Mucosa of rectum (tissue), 2 donors: Measurements from ENCODE around the gene PLA2G4F.

Experiments
- H3K27ac ChIP-seq, 2 donors: one replicate each; pipeline ENCODE4 v1.7.0; 2013; ENCODE audit warnings: inconsistent platforms in 2 of 2, low read depth in 2 of 2, low read length in 2 of 2
- H3K27me3 ChIP-seq, 2 donors: one replicate each; pipeline ENCODE4 v1.7.0; 2013; ENCODE audit warnings: low read length in 2 of 2; ENCODE audit not compliant: control insufficient read depth in 2 of 2, insufficient read depth in 2 of 2
- H3K36me3 ChIP-seq, 2 donors: one replicate each; pipeline ENCODE4 v1.7.0; 2013; ENCODE audit warnings: low read length in 2 of 2; ENCODE audit not compliant: control insufficient read depth in 2 of 2, insufficient read depth in 2 of 2
- H3K4me1 ChIP-seq, 2 donors: one replicate each; pipeline ENCODE4 v1.7.0; 2013; ENCODE audit warnings: low read length in 2 of 2, mild to moderate bottlenecking in 1 of 2; ENCODE audit not compliant: control insufficient read depth in 2 of 2, insufficient read depth in 2 of 2
- H3K4me3 ChIP-seq, 2 donors: one replicate each; pipeline ENCODE4 v1.7.0; 2013; ENCODE audit warnings: low read length in 2 of 2
- H3K9ac ChIP-seq, 2 donors: one replicate each; pipeline ENCODE4 v1.7.0; 2013; ENCODE audit warnings: low read length in 2 of 2, low read depth in 1 of 2, mild to moderate bottlenecking in 1 of 2
- H3K9me3 ChIP-seq, 2 donors: one replicate each; pipeline ENCODE4 v1.7.0; 2013; ENCODE audit warnings: low read length in 2 of 2; ENCODE audit not compliant: control insufficient read depth in 2 of 2
- donor health status: healthy.
- donor health status: Normal muscosa, but diverticular disease.

The PLA2G4F gene

DNA sequence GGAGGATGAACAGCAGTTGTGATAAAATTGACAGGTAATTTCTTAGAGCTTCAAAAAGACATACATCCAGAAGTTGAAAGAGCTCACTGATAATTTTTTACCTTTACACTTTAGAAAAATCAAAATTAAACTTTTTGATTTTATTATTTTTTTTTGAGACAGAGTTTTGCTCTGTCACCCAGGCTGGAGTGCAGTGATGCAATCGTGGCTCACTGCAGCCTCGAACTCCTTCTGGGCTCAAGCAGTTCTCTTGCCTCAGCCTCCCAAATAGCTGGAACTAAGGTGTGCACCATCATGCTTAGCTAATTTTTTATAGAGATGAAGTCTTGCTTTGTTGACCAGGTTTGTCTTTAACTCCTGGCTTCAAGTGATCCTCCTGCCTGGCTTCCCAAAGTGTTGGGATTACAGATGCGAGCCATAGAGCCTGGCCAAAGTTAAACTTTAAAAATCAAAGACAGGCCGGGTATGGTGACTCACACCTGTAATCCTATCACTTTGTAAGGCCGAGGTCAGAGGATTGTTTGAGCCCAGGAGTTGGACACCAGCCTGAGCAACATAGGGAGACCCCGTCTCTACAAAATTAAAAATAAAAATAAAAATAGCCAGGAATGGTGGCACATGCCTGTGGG lies 21.7 kb downstream of the PLA2G4F start:
- peaks cover 2 to 9% of the 10 kb centered on the region in 2 donors for H3K9me3 ChIP-seq
- no peak overlapping the region for H3K4me3 ChIP-seq
- H3K27me3 ChIP-seq, result peaks cover 2 to 4% of the 10 kb centered on the region in 2 donors
- H3K9ac ChIP-seq, result no peak overlapping the region
- peaks cover 4 to 7% of the 10 kb centered on the region in 2 donors for H3K4me1 ChIP-seq
- H3K27ac ChIP-seq, result no peak overlapping the region
- H3K36me3 ChIP-seq, result no peaks in the 10 kb centered on the region

DNA sequence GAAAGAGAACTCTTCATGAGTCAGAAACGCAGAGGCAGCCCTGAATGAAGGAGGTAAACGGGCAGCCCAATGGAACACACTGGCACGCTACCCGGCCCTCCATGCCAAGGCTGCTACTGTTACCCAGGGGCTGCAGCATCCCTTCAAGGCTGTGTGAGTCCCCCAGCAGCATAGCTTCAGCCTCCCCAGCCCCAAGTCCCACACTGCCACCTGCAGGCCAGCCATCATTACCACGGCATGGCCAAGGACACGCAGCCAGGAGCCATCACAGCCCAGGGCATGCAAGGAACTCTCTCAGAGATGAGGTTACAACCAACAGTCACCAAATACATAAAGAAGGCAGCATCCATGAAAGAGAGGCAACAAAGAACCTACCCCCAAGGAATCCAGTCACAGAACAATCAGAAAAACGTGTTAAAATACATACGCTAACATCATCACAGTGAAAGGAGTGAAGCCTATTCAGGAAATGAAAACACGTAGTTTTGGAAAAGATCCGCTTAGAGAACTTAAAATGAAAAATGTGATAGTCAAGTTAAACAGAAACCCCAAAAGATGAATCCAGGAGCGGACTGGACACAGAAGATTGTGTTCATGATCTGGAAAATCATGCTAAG lies 22.4 kb downstream of the PLA2G4F start:
- H3K27ac ChIP-seq, result no peak overlapping the region
- H3K4me3 ChIP-seq, result no peak overlapping the region
- H3K9ac ChIP-seq, result no peak overlapping the region

DNA sequence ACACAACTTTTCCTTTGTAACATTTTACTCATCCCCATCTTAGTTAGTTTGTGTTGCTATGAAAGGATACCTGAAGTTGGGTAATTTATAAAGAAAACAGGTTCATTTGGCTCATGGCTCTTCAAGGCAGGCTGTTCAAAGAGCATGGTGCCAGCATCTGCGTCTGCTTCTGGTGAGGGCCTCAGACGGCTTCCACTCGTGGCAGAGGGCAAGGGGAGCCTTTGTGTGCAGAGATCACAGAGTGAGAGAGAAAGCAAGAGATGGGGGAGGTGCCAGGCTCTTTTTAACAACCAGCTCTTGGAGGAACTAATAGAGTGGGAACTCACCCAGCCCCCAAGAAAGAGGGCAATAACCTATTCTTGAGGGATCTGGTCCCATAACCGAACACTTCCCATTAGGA lies 23.1 kb downstream of the PLA2G4F start:
- Histone ChIP-seq H3K4me3 (no peak overlapping the region), H3K9me3 (peaks cover 2 to 9% of the 10 kb centered on the region in 2 donors), H3K36me3 (no peaks in the 10 kb centered on the region), H3K27me3 (peaks cover 2 to 4% of the 10 kb centered on the region in 2 donors), H3K27ac (no peak overlapping the region), H3K9ac (no peak overlapping the region), H3K4me1 (no peaks in the 10 kb centered on the region)

More for the DNA sequence above, 22.4 kb downstream of the PLA2G4F start:
- no peaks in the 10 kb centered on the region for H3K36me3 ChIP-seq
- H3K4me1 ChIP-seq, result no peaks in the 10 kb centered on the region
- H3K27me3 ChIP-seq, result peaks cover 2 to 4% of the 10 kb centered on the region in 2 donors
- peaks cover 2 to 9% of the 10 kb centered on the region in 2 donors for H3K9me3 ChIP-seq

DNA sequence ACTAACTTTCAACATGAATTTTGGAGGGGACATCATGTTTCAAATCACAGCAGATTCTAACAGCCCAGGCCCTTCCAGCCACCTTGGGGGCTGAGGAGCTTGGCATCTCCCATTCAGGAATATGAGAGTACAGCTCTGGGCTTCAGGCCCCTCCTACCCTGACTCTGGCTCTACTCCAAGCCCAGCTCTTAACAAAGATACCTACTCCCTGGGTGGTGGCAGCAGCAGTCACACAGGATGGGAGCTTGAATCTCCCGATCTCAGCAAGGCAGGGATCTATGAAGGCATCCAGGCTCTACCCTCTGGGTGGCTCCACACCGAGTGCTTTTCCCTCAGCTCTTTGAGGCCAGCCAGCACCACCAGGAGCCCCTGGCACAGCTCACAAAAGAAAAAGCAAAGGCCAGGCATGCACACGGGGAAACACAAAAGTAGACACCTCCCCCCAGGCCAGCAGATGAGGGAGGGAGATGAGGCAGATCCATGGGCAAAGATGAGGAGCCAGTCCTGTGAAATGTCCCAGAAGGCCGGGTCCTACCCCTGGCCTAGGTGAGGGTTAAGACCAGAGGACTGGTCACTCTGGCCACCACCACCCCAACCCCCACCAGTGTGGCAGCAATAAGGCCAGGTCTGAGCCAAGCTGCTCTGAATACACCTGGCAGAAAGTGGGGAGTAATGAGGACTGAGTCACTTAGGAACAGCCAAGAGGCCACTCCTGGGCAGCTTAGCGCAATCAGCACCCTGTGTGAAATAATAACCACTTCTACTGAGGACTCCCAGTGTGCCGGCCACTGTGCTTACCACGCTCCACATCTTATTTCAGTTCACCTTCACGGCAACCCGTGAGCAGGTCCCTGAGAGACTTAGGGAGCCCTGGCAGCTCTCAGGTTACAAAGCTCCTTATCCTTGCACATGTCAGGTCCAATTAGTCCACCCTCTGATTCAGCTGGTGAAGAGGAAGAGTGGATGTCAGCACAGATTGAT lies 24.3 kb downstream of the PLA2G4F start:
- H3K9ac ChIP-seq, result no peak overlapping the region
- no peak overlapping the region for H3K27ac ChIP-seq
- H3K4me3 ChIP-seq, result no peak overlapping the region
- H3K9me3 ChIP-seq, result peaks cover 0 to 4% of the 10 kb centered on the region in 2 donors
- no peaks in the 10 kb centered on the region for H3K36me3 ChIP-seq
- no peaks in the 10 kb centered on the region for H3K4me1 ChIP-seq
- peaks cover 2 to 4% of the 10 kb centered on the region in 2 donors for H3K27me3 ChIP-seq

DNA sequence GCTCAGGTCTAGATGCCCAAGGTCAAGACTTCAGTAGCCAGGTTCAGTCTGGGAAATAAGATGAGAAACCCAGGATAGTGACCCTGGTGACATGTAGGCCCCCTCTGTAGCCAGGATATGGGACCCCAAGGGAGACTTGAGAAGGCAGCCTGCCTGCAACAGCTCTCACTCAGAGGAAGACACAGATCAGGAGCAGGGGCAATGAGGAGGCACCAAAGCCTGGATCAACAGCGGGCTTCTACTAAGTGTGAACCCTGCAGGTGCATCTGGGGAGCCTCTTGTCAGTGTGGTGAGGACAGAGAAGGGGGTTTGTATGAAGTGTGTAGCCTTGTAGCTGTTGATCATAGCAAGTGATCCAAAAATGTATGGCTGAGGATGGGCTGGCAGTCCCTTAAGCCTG lies 25.4 kb downstream of the PLA2G4F start:
- Histone ChIP-seq H3K9me3 (no peaks in the 10 kb centered on the region), H3K27ac (no peak overlapping the region), H3K4me1 (no peaks in the 10 kb centered on the region), H3K36me3 (no peaks in the 10 kb centered on the region), H3K9ac (no peak overlapping the region), H3K4me3 (no peak overlapping the region), H3K27me3 (peaks cover 2 to 4% of the 10 kb centered on the region in 2 donors)

DNA sequence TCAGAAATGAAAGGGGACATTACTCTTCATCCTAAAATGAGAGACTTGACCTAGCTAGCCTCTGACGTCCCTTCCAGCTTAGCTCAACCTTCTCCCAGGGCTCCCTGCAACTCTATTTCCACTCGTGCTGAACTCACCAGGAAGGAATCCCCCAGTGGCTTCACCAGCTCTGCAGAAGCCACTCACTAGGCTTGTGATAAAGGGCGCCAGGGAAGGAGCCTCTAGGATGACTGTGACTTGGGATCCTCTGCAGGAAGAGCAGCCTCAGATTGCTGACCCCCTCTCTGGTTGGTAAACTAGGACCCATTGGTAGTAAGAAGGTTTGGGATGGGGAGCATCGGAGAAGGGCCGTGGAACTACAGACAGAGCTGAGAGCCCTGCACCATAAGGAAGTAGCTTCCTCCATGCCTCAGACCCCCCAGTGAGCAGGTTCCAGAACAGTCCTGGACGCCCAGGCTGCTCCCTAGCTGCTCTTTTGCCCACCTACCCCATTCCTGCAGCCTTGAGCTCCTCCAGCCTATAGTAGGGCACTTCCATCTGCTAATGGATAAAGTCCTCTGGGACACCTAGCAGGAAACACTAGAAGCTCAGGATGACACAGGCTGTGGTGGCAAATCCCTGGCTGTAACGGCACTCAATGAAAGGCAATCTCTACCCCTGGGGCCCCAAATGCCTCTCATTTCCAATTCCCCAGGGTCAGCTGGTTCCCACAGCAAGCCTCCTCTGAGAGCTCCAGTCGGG lies 26.0 kb downstream of the PLA2G4F start:
- H3K9me3 ChIP-seq, result no peaks in the 10 kb centered on the region
- no peak overlapping the region for H3K27ac ChIP-seq

DNA sequence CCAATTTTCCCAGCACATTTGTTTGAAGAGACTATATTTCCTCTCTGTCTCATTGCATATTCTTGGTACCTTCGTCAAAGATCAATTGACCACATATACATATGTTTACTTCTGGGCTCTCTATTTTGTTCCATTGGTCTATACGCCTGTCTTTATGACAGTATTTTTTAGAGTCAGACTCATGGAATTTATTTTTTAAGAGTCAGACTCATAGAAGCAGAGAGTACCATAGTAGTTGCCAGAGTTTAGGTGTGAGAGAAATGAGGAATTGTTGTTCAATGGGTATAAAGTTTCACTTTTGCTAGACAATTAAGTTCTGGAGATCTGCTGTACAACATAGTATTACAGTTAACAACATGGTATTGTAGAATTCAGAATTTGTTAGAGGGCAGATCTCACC lies 27.1 kb downstream of the PLA2G4F start:
- Histone ChIP-seq H3K4me1 (no peaks in the 10 kb centered on the region), H3K9me3 (no peaks in the 10 kb centered on the region), H3K36me3 (no peaks in the 10 kb centered on the region), H3K9ac (no peak overlapping the region), H3K27ac (no peak overlapping the region), H3K4me3 (no peak overlapping the region), H3K27me3 (peaks cover 2 to 4% of the 10 kb centered on the region in 2 donors)

More for the DNA sequence above, 26.0 kb downstream of the PLA2G4F start:
- Histone ChIP-seq H3K9ac (no peak overlapping the region), H3K36me3 (no peaks in the 10 kb centered on the region), H3K27me3 (peaks cover 2 to 4% of the 10 kb centered on the region in 2 donors), H3K4me3 (no peak overlapping the region), H3K4me1 (no peaks in the 10 kb centered on the region)

- Histone ChIP-seq H3K27me3 (peaks cover 2 to 4% of the 10 kb centered on the region in 2 donors), H3K4me3 (no peak overlapping the region), H3K9me3 (no peaks in the 10 kb centered on the region), H3K36me3 (no peaks in the 10 kb centered on the region), H3K27ac (no peak overlapping the region), H3K4me1 (no peaks in the 10 kb centered on the region), H3K9ac (no peak overlapping the region)
These were observed 28.0 kb downstream of the PLA2G4F start for GRCh38 chr15:42128476-42128875.

DNA sequence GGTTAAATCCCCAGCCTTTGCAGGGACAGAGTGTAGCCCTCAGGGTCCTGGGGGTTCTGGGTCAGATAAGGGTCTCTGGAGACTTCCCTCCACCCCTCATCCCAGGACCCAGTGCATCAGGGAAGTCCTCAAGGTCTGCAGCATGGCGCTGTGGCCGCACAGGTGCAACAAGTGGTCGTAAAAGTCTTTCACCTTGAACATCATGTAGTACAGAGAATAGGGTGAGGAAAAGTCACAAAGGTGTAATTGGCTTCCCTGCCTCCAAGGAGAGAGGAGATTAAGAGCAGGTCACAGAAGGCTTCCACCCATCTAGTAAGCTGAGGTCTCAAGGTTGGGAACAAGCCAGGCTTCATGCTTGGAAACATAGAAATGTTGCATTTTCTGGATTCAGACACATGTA lies 32.9 kb downstream of the PLA2G4F start:
- no peak overlapping the region for H3K9ac ChIP-seq

More for the DNA sequence above, 32.9 kb downstream of the PLA2G4F start:
- H3K9me3 ChIP-seq, result no peaks in the 10 kb centered on the region
- no peaks in the 10 kb centered on the region for H3K36me3 ChIP-seq
- no peak overlapping the region for H3K27ac ChIP-seq
- H3K4me1 ChIP-seq, result peaks cover 11 to 15% of the 10 kb centered on the region in 2 donors
- H3K4me3 ChIP-seq, result no peak overlapping the region
- no peaks in the 10 kb centered on the region for H3K27me3 ChIP-seq
